HL-60 (cell line): ENCODE measurements around the gene INSYN1.

Source experiments
- DNase-seq, 2 experiments: peaks; one replicate each; pipeline ENCODE4 v3.0.0-alpha.2; 2010 to 2020; ENCODE audit warnings: low read depth in 1 of 2, low spot score in 1 of 2
- H3K27ac ChIP-seq: fragments of 250-450 bp; sonication (Bioruptor Pico); replicated peaks from 2 replicates; pipeline ENCODE4 v1.5.1; 2020; ENCODE audit warnings: mild to moderate bottlenecking, moderate library complexity
- H3K27me3 ChIP-seq: fragments of 250-450 bp; sonication (Bioruptor Pico); 2 replicates; pipeline ENCODE4 v1.5.1; 2021; ENCODE audit warnings: mild to moderate bottlenecking, moderate library complexity; ENCODE audit not compliant: insufficient read depth, poor library complexity, severe bottlenecking
- H3K4me3 ChIP-seq: replicated peaks from 2 replicates; pipeline ENCODE4 v1.5.1; 2011; ENCODE audit warnings: mild to moderate bottlenecking, control low read depth, low read length; ENCODE audit not compliant: insufficient read depth
- CTCF ChIP-seq: IDR thresholded peaks from one replicate; pipeline ENCODE4 v1.5.1; 2011; ENCODE audit warnings: low read length, control low read depth, inconsistent platforms; ENCODE audit not compliant: insufficient read depth
- GABPA ChIP-seq: IDR thresholded peaks from 2 replicates; pipeline ENCODE4 v1.6.1; 2012; ENCODE audit warnings: low read depth
- POLR2AphosphoS5 ChIP-seq: IDR thresholded peaks from 2 replicates; pipeline ENCODE4 v1.6.1; 2012; ENCODE audit warnings: low read depth
- REST ChIP-seq: IDR thresholded peaks from 2 replicates; pipeline ENCODE4 v1.6.1; 2012; ENCODE audit warnings: low read depth; ENCODE audit not compliant: insufficient replicate concordance
- SPI1 ChIP-seq: IDR thresholded peaks from 2 replicates; pipeline ENCODE4 v1.6.1; 2012; ENCODE audit warnings: low read depth, mild to moderate bottlenecking, borderline replicate concordance

Gene INSYN1

GRCh38 chr15:73686781-73687256, 66.3 kb downstream of the INSYN1 start:
- TF ChIP-seq SPI1 (no peak), REST (no peak), CTCF (no peak), POLR2AphosphoS5 (no peak), GABPA (no peak)
- no peak for DNase-seq
- Histone ChIP-seq H3K27me3 (peaks cover 33% of the 10 kb centered on the region), H3K27ac (no peak overlapping the region), H3K4me3 (no peak overlapping the region)

- Histone ChIP-seq H3K27me3 (peaks cover 33% of the 10 kb centered on the region), H3K4me3 (no peak overlapping the region), H3K27ac (no peak overlapping the region)
- no peak for TF ChIP-seq GABPA
- no peak for TF ChIP-seq POLR2AphosphoS5
- no peak for TF ChIP-seq SPI1
- TF ChIP-seq REST, result no peak
- no peak for TF ChIP-seq CTCF
- DNase-seq, result no peak
Observed at GRCh38 chr15:73685981-73686380, 67.2 kb downstream of the INSYN1 start.
